A673 (cell line): Measurements from ENCODE around the gene GPSM1. TPM values are rescaled to one million over a fixed set of nuclear protein-coding genes. Genes with fewer than 3 reads are reported as not detected.

ENCODE experiments used
- BruUV-seq: library from RNA; stranded (reverse); fragments of 400-500 nt; replicated peaks from 2 replicates; lab custom pipeline; 2021; lab: Mats Ljungman, UMichigan
- CTCF ChIA-PET: fragments of 300-600 bp; sonication (Branson Sonifier 250); formaldehyde crosslinking; loops from one replicate; lab custom pipeline; 2022; ENCODE audit warnings: antibody characterized with exemption; lab: Charles Lee
- POLR2A ChIA-PET: fragments of 300-600 bp; sonication (Branson Sonifier 250); formaldehyde crosslinking; loops from one replicate; lab custom pipeline; 2022; ENCODE audit warnings: antibody characterized with exemption; ENCODE audit not compliant: low non-redundant PET; lab: Charles Lee
- DNase-seq: peaks from one replicate; pipeline ENCODE4 v3.0.0-alpha.2; 2015; ENCODE audit warnings: low spot score
- H3K27ac ChIP-seq: fragments of 200-600 bp; sonication (generic); 2 replicates; pipeline ENCODE4 v1.5.1; 2016; ENCODE audit warnings: mixed run types, low read depth, mild to moderate bottlenecking, mixed read lengths, antibody characterized with exemption, low read length; ENCODE audit not compliant: poor library complexity, severe bottlenecking
- H3K27me3 ChIP-seq: fragments of 200-600 bp; sonication (generic); replicated peaks from 2 replicates; pipeline ENCODE4 v1.6.1; 2017; ENCODE audit warnings: mixed run types, low read depth, mild to moderate bottlenecking, mixed read lengths, antibody characterized with exemption, low read length; ENCODE audit not compliant: insufficient read depth, poor library complexity
- H3K36me3 ChIP-seq: fragments of 200-600 bp; sonication (generic); 2 replicates; pipeline ENCODE4 v1.6.1; 2016; ENCODE audit warnings: mixed run types, mild to moderate bottlenecking, mixed read lengths, antibody characterized with exemption, low read length; ENCODE audit not compliant: insufficient read depth, poor library complexity, severe bottlenecking
- H3K4me1 ChIP-seq: fragments of 200-600 bp; sonication (generic); 2 replicates; pipeline ENCODE4 v1.6.1; 2017; ENCODE audit warnings: mixed run types, mild to moderate bottlenecking, mixed read lengths, antibody characterized with exemption, low read length; ENCODE audit not compliant: insufficient read depth, poor library complexity, severe bottlenecking
- H3K4me3 ChIP-seq: fragments of 200-600 bp; sonication (generic); 2 replicates; pipeline ENCODE4 v1.5.1; 2016; ENCODE audit warnings: low read depth, mixed run types, mild to moderate bottlenecking, mixed read lengths, low read length; ENCODE audit not compliant: poor library complexity, severe bottlenecking
- H3K9me3 ChIP-seq: fragments of 200-600 bp; sonication (generic); 2 replicates; pipeline ENCODE4 v1.6.1; 2016; ENCODE audit warnings: mixed run types, low read depth, mild to moderate bottlenecking, mixed read lengths, antibody characterized with exemption, low read length; ENCODE audit not compliant: poor library complexity, severe bottlenecking
- EZH2 ChIP-seq: fragments of 200-600 bp; sonication (generic); IDR thresholded peaks from 2 replicates; pipeline ENCODE4 v1.6.1; 2017; ENCODE audit warnings: borderline replicate concordance, low read depth, mild to moderate bottlenecking, mixed read lengths, antibody characterized with exemption, low read length; ENCODE audit not compliant: poor library complexity, severe bottlenecking
- intact Hi-C: fragments of 100-400 bp; cut with micrococcal nuclease; formaldehyde crosslinking; loops from one replicate; pipeline ENCODE4 v1.10.0; 2022; ENCODE audit not compliant: unreplicated experiment
- total RNA-seq: library from RNA; stranded (reverse); gene quantifications from 2 replicates; pipeline ENCODE4 v1.2.3, GENCODE V29; 2021
- TF ChIP-seq, protein P1 (sequence below): fragments of 300-800, 200-600 bp; sonication (generic); conservative IDR thresholded peaks from 2 replicates; pipeline ENCODE4 v1.5.1; 2017; ENCODE audit warnings: low read depth, mild to moderate bottlenecking, antibody characterized with exemption, low read length, moderate library complexity, mixed read lengths

GPSM1 gene
- total RNA-seq, 1 experiment from 2014 or later = 36.4 TPM

DNA sequence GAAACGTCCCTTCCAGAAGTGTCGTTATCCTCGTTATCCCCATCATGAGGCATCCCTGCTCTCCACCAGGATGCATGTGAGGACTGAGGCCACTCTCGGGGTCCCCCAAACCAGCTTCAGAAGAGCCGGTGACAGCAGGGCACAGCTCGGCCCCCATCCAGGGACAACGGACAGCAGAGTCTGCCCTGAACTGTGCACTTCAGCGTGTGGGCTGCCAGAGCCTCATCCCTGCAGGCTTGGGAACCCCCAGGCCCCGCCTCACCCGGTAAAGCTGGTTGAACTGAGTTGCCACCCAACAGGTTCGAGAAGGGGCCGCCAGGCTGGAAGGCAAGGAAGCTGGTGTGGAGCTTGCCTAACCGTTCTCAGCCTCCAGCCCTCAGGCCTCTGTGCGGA, 46.8 kb downstream of the GPSM1 start:
- Histone ChIP-seq H3K36me3 (peaks cover 5% of the 10 kb centered on the region), H3K9me3 (no peaks in the 10 kb centered on the region), H3K27me3 (no peaks in the 10 kb centered on the region), H3K27ac (no peak overlapping the region), H3K4me3 (no peak overlapping the region), H3K4me1 (no peaks in the 10 kb centered on the region)
- CTCF ChIA-PET = no interaction called here
- POLR2A ChIA-PET = no interaction called here
- TF ChIP-seq, protein P1, sequence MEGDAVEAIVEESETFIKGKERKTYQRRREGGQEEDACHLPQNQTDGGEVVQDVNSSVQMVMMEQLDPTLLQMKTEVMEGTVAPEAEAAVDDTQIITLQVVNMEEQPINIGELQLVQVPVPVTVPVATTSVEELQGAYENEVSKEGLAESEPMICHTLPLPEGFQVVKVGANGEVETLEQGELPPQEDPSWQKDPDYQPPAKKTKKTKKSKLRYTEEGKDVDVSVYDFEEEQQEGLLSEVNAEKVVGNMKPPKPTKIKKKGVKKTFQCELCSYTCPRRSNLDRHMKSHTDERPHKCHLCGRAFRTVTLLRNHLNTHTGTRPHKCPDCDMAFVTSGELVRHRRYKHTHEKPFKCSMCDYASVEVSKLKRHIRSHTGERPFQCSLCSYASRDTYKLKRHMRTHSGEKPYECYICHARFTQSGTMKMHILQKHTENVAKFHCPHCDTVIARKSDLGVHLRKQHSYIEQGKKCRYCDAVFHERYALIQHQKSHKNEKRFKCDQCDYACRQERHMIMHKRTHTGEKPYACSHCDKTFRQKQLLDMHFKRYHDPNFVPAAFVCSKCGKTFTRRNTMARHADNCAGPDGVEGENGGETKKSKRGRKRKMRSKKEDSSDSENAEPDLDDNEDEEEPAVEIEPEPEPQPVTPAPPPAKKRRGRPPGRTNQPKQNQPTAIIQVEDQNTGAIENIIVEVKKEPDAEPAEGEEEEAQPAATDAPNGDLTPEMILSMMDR = no peak
- no peak for TF ChIP-seq EZH2
- DNase-seq = no peak
- intact Hi-C loops = no loop called here
- no TSS peak for BruUV-seq

DNA sequence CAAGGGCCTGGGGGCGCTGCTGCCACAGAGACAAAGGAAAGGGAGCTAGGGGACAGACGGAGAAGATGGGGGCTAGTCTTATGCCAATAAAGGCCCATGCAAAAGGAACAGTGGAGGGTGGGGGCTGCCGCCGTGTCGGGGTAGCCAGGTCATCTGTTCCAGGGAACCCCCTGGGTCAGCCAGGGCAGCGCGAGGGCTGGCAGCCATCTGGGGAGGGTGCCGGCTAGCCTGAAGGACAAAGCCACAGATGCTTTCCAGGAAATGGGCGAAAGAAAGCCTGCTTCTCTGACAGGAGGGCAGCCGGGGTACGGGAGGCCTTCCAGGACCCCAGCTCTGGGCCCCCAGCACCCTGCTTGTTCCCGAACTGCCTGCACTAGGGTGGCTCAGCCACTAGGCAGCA, 47.8 kb downstream of the GPSM1 start:
- Histone ChIP-seq H3K36me3 (peaks cover 10% of the 10 kb centered on the region), H3K27ac (no peak overlapping the region), H3K4me3 (no peak overlapping the region), H3K9me3 (no peaks in the 10 kb centered on the region), H3K27me3 (no peaks in the 10 kb centered on the region), H3K4me1 (no peaks in the 10 kb centered on the region)
- TF ChIP-seq, protein P1 = no peak
- no peak for TF ChIP-seq EZH2
- BruUV-seq = no TSS peak
- no peak for DNase-seq
- intact Hi-C loops = no loop called here
- ChIA-PET CTCF (no interaction called here), POLR2A (no interaction called here)

DNA sequence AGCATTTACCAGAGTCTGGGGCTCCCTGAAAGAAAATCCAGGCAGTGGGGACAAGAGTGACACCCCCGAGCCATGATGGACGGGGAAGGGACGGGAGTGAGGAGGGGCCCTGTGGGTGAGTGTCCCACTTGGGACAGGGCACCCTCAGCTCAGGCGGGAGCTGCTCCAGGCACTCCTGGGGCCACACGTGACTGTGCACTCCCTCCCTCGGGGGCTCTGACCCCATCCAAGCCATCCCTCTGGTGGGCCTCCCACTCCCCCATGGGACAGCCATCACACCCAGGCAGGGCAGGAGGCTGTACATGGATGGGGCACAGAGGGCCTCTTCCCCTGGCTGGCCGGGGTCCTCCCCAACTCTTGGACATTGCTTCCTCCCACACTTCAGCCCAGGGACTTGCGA, 49.1 kb downstream of the GPSM1 start:
- ChIA-PET CTCF (no interaction called here), POLR2A (no interaction called here)
- DNase-seq = no peak
- Histone ChIP-seq H3K27me3 (no peaks in the 10 kb centered on the region), H3K4me1 (no peaks in the 10 kb centered on the region), H3K4me3 (no peak overlapping the region), H3K36me3 (peaks cover 23% of the 10 kb centered on the region), H3K27ac (no peak overlapping the region), H3K9me3 (no peaks in the 10 kb centered on the region)
- no TSS peak for BruUV-seq
- intact Hi-C loops = no loop called here
- TF ChIP-seq EZH2 = no peak
- TF ChIP-seq, protein P1 = no peak
